Activated CD4-positive, alpha-beta T cell treated with anti-CD3 and anti-CD28 coated beads for 48 hours (primary cell): ENCODE measurements around the gene LDLRAD4.

Experiments
- DNase-seq: peaks from one replicate; pipeline ENCODE4 v3.0.0-alpha.2; 2020

The LDLRAD4 gene

DNA sequence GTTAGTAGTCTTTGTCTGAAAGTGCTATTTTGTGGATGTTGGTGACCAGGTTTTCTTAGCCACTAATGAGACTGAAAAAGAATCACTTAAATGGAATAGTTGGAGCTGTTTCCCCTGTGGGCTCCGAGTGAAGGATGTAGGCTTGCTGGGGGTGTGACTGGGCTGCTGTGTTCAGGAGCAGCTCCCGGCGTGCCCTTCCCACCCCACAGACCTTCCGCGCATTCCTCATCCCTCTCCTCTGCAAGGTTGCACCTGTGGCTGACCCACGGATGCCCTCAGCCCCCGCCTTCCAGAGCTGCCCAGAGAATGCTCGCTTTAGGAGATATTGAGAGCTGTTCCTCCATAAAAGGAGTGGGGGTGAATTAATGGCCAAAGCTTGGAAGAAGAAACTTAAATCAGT, 174.3 kb downstream of the LDLRAD4 start:
- DNase-seq, result no peak

DNA sequence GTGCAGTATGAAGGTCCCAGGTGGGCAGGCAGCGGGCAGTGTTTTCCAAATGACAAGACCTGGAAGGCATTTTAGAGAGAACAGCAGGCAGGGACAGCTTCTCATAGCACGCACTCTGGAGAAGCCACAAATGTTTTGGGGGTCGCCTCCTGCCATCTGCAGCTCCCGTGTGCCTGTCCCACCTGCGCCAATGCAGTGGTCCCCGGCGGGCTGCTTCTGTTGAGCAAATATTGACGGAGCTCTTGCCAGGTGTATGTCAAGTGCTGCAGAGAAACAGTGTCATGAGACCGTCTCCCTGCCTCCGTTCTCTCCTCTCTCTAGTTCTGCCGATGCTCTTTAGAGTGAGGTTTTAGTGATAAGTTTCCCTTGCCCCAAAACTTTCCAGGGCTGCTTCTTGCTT, 174.8 kb downstream of the LDLRAD4 start:
- DNase-seq, result no peak

DNA sequence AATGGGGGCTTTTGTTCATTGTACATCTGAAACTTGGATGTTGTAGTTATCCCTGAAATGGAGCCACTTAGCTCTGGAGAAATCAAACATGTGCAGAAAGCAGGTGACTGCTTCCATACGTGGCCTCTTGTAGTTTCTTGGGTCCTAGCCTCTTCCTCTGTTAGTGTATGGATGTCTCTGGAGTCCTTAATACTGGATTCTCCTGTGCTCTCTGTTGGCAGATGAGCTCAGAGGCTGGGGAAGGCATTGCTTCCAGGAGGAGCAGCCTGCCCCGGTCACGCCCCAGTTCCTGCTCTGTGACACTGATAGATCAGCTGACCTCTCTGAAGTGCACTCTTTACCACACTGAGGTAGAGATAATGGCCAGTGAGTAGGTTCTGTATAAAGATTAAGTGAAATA, 176.2 kb downstream of the LDLRAD4 start:
- DNase-seq, result no peak

DNA sequence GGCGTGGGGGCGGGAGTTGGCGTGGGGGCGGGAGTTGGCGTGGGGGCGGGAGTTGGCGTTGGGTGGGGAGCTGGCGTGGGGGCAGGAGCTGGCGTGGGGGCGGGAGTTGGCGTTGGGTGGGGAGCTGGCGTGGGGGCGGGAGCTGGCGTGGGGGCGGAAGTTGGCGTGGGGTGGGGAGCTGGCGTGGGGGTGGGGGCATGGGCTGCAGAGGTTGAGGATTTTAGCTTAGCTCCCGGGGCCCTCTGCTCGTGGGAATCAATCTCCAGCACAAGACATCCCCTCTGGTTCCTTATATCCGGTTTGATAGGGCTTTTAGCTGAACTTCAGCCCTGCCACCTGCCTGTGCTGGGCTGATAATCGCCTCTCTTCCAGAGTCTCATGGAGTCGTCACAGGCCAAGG, 177.0 kb downstream of the LDLRAD4 start:
- DNase-seq, result no peak

DNA sequence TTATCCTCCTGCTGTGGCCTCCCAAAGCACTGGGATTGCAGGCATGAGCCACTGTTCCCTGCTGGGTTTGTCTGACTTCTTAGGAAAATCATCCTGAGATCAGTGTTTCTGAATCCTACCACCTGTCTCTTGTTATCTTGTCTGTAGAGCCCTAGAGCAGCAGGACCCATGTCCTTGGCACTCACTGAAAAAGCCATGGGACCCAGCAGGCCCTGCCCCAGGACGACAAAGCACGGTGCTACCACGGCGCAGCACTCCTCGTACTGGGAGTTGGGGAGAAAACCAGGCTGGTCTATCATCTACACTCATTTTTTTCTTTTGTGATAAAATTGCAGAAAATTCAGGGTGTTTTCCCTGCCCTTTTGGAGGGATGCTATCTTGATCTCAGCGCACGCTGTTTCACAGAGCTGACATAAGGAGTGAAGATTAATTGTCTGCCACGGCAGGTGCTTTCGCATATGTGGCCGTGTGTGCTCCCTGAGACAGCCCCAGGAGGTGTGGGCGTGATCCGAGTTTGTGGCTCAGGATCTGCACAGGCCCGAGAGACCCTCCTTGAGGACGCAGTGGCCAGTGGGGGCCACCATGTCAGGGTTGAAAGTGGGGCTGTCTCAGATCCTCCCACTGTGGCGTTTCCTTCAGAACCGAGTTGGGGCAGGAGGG, 179.1 kb downstream of the LDLRAD4 start:
- no peak for DNase-seq

DNA sequence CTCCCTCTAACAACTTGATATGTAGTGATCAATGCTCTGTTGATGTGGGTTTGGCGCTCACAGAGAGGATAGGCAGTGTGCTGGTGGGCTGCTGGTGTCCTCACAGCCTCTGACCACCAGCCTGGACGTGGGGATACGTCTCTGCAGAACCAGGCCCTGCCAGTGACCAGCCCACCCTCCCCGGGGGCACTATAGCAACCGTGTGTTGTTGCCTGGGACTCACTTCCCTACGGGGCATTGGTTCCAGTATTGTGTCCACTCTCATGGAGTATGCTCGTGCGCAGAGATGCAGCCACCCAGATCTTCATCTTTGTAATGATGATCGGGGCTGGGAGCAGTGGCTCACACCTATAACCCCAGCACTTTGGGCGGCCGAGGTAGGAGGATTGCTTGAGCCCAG, 180.1 kb downstream of the LDLRAD4 start:
- no peak for DNase-seq

DNA sequence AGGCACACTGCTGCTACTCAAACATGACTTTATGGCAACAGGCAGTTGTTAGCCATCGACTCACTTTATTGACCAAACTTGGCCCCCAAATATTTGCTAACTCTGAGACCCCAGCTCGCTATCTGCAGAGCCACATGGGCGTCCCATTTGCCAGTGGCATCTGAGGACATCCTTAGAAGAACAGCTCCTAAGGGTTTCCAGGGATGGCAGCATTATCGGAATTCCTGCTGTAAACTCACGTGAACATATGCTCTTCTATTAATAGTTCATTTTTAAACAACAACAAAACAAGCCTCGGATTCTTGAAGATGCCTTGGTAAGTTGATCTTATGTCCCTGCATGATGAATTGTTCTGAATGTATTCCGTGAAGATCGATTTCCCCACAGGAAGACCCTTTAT, 181.0 kb downstream of the LDLRAD4 start:
- no peak for DNase-seq

DNA sequence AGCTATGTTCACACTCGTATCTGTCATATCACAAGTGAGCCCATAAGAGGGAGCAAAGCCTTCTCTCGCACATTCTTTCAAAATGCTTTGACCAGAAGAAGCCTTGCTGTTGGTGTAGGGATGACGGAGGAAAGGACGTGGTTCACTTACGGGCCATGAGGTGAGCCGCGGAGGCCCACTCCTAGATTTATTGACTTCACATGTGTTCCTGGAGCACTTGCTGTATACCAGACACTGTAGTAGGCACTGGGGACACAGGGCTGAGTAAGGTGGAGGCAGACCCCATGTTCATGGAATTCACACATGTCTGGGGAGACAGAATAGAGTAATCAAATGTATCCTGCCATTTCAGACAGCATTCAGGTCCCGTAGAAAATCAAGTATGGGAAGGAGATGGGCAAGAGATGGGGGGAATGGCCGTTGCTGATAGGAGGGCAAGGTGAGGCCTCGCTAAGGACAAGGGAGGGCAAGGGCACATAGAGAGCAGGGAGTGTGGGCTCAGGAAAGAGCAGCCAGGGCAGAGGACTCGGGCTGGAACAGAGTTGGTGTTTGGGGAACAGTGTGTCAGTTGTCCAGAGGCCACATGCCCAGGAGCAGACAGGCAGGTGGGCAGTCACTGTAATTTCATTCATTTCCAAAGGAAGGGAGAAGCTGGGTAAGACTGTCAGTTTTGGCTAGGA, 182.2 kb downstream of the LDLRAD4 start:
- no peak for DNase-seq

DNA sequence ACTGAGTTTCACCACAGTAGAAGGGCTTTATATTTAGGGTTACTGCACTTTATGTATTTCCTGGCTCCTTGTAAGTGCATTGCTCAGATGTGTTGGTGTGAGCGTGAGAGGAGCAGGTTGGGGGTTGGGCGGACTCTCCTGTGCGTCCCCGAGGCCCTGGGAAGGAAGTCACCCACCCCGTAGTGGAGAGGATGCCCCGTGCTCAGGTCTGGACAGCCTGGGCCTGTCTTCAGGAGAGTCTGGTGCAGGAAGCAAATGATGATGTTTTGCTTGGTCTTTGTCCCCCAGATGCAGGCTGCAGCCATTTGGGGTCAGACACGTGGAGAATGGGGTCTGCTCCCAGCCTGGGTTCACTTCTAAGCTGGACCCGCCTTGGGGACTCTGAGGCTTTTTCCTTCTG, 182.8 kb downstream of the LDLRAD4 start:
- no peak for DNase-seq

DNA sequence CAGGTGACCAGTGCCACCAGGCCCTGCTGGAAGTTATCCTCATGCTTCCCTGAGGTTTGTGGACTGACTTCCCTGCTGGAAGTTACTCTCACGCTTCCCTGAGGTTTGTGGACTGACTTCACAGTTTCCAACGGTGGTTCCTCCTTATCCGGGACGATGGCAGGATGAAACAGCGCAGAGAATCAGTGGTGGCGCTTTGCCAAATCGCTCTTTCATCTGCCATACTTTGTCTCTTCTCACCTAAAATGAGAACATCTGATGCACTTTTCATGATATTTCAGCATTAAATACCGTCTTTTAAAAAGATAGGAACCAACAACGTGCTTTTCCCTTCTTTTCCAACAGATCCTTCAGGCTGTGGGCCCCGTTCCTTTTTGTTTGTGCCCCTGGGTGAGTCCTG, 183.3 kb downstream of the LDLRAD4 start:
- no peak for DNase-seq

DNA sequence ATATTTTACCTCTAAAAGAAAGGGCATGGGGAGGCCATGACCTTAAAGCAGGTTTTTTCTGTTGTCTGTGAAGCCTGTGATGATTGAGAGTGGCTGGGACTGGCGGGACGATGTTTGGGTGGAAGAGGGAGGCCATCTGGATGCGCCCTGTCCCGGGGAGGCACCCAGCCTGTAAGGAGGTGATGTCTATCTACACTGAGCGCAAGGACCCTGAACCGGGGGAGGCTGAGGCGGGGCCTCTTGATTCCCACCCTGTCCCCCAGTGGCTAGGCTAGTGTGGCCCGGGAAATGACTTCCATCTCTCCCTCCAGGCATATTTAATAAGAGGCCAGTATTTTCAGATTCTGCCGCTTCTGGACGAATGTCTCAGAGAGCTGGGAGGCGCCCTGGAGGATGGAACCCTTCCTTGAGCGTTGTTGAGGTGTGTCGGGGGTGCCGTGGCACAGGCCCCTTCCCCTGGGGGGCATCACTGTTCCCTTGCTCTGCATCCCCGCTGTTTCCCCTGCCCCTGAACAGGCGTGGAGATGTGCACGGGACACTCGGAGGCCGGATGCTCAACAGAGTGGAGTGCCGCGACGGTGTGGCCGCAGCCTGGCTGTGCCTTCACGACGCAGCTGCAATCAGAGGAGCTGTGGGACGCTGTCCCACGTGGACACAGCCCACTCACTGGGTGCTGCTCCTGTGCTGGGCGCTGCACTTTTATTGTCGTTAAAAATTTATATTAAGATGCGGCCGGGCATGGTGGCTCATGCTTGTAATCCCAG, 185.4 kb downstream of the LDLRAD4 start:
- no peak for DNase-seq

DNA sequence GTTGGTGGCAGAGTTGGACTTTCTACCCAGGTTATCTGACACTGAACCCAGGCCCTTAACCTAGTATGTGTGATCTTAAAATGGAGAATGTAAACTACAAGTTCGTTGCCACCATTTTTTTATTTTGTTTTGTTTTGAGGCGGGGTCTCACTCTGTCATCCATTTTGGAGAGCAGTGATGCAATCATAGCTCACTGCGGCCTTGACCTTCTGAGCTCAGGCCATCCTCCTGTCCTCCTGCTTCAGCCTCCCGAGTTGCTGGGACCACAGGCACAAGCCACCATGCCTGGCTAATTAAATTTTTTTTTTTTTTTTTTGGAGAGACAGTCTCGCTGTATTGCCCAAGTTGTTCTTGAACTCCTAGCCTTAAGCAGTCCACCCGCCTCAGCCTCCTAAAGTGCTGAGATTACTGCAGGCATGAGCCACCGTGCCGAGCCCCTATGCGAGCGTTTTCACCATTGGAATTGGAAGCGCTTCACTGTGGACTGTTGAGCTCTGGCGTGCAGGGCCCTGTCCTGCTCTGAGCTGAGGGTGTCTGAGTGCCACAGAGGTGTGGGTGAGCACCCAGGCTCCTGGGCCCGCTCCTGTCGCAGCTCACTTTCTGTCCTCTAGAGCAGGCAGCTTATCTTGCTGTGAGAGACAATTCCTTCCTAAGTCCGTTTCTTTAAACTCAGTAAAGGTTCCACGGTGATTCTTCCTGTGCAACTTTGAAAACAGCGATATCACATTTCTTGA, 186.9 kb downstream of the LDLRAD4 start:
- no peak for DNase-seq

DNA sequence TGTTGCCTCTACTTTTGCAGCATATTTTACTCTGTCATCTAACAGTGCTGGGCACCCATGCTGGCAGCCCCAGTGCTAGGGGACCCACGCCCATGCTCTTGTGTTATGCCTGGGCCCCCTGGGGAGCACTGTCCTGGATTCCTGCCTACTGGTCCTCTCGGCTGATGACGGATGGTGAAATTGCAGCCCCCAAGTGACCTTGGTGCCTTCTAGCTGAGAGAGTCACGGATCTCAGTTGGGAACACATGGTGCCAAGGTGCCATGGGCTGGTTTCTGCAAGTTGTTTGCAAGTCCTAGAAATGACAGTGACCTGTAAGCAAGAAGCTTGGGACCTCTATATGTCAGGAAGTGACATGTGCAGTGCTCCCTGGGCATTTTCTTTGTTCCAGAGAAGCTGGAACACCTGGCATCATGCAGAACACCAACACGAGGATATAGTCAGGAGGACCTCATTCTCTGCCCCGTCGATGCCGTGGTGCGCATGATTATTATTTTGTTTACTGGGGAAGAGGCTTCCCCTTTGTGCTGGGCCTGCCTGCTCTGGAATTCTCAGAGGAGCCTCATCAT, 187.6 kb downstream of the LDLRAD4 start:
- DNase-seq, result no peak

DNA sequence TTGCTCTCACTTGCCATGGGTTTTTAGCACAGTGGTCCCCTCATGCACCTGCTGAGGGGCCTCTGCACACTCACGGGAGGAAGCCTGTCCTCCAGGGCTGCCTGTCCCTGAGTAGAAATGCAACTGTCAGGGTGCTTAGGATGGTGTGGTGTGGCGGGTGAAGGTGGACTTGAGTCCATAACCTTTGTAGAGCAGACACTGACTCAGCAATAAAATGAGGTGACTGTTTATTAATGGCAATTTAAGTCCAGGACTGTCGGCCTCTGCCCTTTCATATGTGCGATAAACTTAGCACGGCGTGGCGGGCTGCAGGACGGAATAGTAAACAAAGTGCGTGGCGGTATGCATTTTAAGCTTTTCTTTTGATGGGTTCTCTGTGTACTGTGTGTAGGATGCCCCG, 188.2 kb downstream of the LDLRAD4 start:
- no peak for DNase-seq

DNA sequence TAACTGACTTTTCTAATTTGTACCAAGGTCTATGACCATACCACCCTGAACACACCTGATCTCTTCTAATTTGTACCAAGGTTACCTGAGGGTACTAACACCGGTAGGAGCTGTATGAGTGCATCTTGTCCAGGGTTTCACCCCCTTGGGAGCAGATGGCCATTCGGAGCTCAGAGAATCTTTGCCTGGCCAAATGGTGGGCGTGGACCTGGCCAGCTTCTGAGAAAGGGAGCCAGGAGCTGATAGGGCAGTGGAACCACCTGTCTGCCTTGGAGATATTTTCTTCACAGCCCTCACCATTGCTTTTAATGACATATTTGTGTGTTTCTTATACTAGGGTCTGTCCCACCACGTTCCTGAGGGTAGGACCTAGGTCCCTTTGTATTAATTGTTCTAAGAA, 188.9 kb downstream of the LDLRAD4 start:
- no peak for DNase-seq

DNA sequence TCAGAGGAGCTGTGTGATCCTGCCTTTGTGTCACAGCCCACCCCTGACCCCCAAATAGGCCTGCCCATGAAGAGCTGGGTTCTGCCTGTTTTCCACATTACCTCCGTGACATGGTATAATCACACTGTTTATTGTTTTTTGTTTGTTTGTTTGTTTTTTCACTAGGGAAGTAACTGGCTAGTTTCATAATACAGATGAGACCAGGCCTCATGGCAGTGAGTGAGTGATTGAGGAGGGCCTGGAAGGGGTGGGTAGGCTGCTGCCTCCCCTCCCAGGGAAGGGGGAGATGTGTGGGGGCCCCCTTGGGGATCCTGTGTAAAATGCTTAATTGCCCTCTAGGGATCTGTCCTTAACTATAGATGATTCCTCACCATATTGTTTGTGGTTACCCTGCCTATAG, 190.5 kb downstream of the LDLRAD4 start:
- DNase-seq, result no peak

DNA sequence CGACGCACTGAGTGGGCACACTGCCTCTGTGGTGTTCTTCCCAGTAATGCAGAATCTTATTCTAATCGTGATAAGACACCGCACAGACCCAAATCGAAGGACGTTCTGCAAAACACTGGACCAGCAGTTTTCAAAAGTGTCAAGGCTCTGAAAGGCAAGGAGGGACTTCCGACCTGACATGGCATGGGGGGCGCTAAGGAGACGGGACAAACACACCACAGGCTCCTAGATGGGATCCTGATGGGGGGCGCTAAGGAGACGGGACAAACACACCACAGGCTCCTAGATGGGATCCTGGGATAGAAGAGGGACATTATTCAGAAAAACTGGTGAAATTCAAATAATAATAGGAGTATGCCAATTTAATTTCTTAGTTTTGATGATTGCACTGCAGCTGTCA, 191.4 kb downstream of the LDLRAD4 start:
- DNase-seq, result no peak

DNA sequence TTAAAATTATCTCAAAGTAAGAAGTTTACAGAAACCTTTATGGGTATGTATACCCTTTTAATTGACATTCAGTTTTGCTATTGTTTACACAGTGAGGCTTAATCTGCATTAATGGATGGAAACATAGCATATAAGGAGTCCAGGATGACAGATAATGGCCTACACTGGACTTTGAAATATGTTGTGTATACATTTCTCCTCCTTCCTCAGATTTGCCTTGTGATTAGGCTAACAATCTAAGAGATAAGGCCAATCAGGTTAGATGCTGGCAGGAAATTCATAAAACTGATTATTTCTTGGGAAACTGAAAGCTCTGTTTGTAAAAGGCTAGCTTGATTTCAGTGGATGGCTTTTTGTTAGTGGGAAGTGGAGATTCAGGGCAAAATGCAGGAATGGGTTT, 191.9 kb downstream of the LDLRAD4 start:
- no peak for DNase-seq

DNA sequence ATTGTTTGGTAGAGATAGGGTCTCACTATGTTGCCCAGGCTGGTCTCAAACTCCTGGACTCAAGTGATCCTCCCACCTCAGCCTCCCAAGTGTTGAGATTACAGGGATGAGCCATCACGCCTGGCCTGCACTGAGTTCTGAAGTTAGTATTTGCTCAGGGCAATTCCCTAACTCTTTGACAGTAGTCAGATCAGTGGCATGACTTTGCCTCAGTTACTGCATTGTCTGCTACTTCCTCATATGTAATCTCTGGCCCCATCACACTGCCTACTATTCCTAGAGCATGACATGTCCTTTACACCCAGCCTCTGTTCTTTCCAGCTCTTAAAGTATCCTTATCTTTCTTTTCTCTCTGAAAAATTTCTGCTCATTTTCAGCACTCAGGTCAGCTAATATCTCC, 193.5 kb downstream of the LDLRAD4 start:
- DNase-seq, result no peak

DNA sequence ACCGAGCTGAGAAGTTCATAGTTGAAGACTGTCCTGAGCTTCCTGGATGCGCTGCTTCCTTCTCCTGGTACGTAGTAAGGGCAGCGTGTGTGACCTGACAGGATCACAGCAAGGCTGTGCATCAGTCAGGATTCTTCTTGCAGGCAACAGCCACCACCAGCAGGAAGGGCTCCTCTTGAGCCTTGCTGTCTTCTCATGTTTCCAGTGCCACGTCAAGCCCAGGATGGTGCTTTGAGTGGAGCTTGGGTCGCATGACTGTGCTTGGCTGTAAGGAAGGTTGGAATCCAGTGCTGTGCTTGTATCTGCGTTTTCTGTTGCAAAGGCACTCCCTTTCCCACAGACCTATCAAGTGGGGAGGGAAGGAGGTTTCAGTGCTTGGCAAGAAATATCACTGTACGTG, 194.3 kb downstream of the LDLRAD4 start:
- no peak for DNase-seq

DNA sequence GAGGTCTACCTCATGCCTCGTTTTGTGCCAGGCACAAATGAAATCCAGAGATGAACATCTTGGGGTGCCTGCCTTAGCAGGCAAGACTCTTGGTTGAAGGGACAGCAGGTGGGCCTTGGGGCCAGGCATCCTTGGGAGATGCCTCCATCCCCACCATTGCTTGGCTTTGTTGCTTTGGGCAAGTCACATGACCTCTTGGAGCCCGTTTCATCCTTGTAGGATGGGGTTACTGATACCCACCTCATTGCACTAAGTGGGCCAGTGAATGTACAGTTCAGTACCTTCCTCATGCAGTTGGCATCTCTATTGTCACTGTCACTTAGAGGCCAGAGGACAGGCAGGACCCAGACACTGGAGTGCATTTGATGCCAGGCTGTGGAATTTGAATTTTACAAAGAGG, 195.5 kb downstream of the LDLRAD4 start:
- no peak for DNase-seq

DNA sequence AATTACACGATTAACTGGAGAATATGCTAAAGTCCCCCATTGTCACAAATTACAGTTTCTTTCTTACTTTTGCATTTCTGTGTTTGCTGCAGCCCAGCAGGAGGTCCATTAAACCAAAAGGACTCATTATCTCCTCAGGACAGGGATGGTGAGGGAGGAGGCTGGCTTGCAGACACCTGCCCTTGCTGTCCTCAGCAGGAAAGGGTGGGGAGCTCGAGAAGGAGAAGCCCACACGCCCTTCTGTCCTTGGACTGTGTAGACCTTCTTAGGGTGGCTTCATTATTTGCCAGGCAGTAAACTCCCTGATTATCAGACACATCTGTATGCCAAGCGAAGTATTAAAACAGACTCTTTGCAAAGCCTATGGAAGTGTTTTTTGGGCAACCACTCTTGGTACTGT, 196.0 kb downstream of the LDLRAD4 start:
- DNase-seq, result no peak

DNA sequence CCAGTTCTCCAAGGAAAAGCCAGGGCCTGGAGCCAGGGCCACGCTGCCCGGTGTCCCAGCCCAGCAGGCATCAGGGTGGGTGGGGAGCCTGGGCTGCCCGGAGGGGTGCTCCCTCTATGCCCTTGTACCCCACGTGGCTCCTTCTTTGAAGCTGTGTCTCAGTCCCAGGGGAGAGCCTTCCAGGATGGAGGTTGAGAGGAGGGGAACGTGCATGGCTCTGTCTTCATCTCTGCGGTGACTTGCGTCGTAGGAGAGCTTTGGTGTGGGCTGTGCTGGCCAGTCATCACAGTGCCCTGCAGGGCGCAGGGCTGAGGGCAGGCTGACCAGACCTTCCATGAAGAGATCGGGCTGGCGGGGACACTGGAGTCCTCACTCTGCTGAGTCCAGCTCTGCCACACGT, 197.2 kb downstream of the LDLRAD4 start:
- DNase-seq, result no peak
